Measurements from ENCODE around the gene ZFYVE28. TPM values are rescaled to one million over a fixed set of nuclear protein-coding genes. Genes with fewer than 3 reads are reported as not detected.

The ZFYVE28 gene
- total RNA-seq, 1 experiment from 2014 or later: 19.2 TPM

DNA sequence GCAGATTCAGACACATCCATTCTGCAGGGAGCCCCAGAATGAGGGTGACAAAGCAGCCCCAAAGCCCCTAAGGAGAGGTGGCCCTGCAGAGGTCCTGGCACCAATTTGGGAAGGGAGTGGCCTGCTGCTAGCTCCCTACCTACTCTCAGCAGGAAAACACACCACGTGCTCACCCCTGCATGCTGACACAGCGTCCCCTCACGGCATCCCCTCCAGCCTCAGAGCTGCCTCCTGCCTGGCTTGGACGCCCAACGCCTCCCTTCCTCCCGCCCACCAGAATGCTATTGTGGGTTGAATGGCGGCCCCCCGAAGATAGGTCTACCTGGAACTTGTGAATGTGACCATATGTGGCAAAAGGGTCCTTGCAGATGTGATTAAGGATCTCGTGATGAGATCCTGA, 28.8 kb downstream of the ZFYVE28 start (continued):
- TF ChIP-seq, protein P1, sequence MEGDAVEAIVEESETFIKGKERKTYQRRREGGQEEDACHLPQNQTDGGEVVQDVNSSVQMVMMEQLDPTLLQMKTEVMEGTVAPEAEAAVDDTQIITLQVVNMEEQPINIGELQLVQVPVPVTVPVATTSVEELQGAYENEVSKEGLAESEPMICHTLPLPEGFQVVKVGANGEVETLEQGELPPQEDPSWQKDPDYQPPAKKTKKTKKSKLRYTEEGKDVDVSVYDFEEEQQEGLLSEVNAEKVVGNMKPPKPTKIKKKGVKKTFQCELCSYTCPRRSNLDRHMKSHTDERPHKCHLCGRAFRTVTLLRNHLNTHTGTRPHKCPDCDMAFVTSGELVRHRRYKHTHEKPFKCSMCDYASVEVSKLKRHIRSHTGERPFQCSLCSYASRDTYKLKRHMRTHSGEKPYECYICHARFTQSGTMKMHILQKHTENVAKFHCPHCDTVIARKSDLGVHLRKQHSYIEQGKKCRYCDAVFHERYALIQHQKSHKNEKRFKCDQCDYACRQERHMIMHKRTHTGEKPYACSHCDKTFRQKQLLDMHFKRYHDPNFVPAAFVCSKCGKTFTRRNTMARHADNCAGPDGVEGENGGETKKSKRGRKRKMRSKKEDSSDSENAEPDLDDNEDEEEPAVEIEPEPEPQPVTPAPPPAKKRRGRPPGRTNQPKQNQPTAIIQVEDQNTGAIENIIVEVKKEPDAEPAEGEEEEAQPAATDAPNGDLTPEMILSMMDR (IDR thresholded peaks at IDR 0.05 in 2 of 3, conservative IDR thresholded peaks at IDR 0.05 in 1 of 3; ENCODE audit: borderline replicate concordance in 1 of 3, insufficient read depth in 1 of 3, low read depth in 2 of 3, low read length in 2 of 3): no peak
- TF ChIP-seq YY1 (IDR thresholded peaks at IDR 0.05; ENCODE audit: extremely low read depth, insufficient replicate concordance, low read depth, low read length): no peak
- TF ChIP-seq CEBPB (IDR thresholded peaks at IDR 0.05; ENCODE audit: low read depth): no peak

DNA sequence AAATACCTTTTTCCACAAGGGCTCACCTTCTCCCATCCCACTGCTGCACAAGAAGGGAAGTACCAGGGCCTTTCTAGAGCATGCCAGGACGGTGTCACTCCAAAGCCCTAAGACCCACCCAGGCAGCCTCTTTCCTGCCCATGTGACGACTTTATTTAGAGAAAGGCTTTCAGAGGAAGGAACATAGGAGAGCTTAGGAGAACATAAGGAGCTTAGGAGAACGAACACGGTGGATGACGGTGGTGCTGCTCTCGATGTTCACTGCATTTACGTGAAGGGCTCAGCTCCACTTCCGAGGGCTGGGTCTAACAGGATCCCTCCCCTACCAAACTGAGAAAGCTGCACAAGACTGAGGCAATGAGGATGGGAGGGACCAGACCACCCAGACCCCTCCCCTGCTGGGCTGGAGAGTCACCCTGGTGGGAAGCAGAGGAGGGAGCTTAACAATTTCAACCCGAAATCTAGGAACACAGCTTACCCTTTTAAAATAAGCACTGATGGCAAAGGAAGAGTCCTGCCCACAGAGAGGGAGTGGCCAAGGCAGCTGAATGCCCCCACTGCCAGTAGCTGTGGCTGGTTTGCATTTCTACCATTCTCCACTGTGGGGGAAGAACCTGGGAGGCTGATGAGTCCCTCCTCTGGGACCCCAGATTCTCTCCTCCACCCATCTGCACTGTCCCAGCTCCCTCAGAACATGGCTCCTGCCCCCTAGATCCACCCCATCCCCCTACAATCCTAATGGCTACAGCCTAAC, 29.8 kb downstream of the ZFYVE28 start:
- Histone ChIP-seq H3K36me3 (ENCODE audit: control insufficient read depth in 1 of 2, insufficient read depth in 2 of 2, low read length in 2 of 2) (no peaks in the 10 kb centered on the region), H4K20me1 (ENCODE audit: insufficient read depth) (no peaks in the 10 kb centered on the region), H2AFZ (ENCODE audit: low read depth, low read length, poor library complexity, severe bottlenecking) (no peak overlapping the region), H3K9me3 (ENCODE audit: control insufficient read depth in 1 of 2, insufficient read depth in 1 of 2, low read depth in 1 of 2, low read length in 2 of 2) (no peaks in the 10 kb centered on the region), H3K9me2 (ENCODE audit: insufficient read depth) (no peaks in the 10 kb centered on the region), H3K9ac (ENCODE audit: low read length) (no peak overlapping the region), H3K4me2 (ENCODE audit: low read length) (no peak overlapping the region), H3K4me1 (ENCODE audit: control insufficient read depth in 1 of 2, insufficient read depth in 2 of 2, low read length in 2 of 2) (no peaks in the 10 kb centered on the region), H3K27ac (ENCODE audit: low read depth, low read length) (no peak overlapping the region), H3K79me2 (ENCODE audit: insufficient read depth, low read length) (no peaks in the 10 kb centered on the region), H3K4me3 (replicated peaks in 1 of 2; ENCODE audit: low read depth in 1 of 2, low read length in 2 of 2) (no peak overlapping the region), H3K27me3 (ENCODE audit: insufficient read depth, low read length) (no peaks in the 10 kb centered on the region)
- intact Hi-C loops (cut with micrococcal nuclease): no loop called here
- CTCF ChIA-PET: interaction anchor here (1.5 kb wide), 1 partner anchor 53 kb away, joined by 4 read pairs; no protein-coding TSS in a partner anchor
- 0 out of 2 replicates have a peak, but pooled peaks have one; percentile 38 for ATAC-seq
- POLR2A ChIA-PET: no interaction called here
- RAD21 ChIA-PET (ENCODE audit: low non-redundant PET in 1 of 2, low total read pairs in 2 of 2, uncharacterized antibody in 2 of 2, unreplicated experiment in 2 of 2): no interaction called here
- BruUV-seq (replicated peaks): no TSS peak
- DNase-seq (ENCODE audit: low read depth, low spot score): no peak
- TF ChIP-seq, protein P2, sequence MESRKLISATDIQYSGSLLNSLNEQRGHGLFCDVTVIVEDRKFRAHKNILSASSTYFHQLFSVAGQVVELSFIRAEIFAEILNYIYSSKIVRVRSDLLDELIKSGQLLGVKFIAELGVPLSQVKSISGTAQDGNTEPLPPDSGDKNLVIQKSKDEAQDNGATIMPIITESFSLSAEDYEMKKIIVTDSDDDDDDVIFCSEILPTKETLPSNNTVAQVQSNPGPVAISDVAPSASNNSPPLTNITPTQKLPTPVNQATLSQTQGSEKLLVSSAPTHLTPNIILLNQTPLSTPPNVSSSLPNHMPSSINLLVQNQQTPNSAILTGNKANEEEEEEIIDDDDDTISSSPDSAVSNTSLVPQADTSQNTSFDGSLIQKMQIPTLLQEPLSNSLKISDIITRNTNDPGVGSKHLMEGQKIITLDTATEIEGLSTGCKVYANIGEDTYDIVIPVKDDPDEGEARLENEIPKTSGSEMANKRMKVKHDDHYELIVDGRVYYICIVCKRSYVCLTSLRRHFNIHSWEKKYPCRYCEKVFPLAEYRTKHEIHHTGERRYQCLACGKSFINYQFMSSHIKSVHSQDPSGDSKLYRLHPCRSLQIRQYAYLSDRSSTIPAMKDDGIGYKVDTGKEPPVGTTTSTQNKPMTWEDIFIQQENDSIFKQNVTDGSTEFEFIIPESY (IDR thresholded peaks at IDR 0.05; ENCODE audit: extremely low read depth, insufficient replicate concordance, low read length): no peak
- TF ChIP-seq CBX3 (IDR thresholded peaks at IDR 0.05; ENCODE audit: low read depth) (no peak), POLR2AphosphoS5 (IDR thresholded peaks at IDR 0.05; ENCODE audit: low read depth, low read length) (no peak), POLR2A (IDR thresholded peaks at IDR 0.05; ENCODE audit: borderline replicate concordance, extremely low read depth, insufficient read depth, insufficient read length) (no peak), YY1 (IDR thresholded peaks at IDR 0.05; ENCODE audit: extremely low read depth, insufficient replicate concordance, low read depth, low read length) (no peak), SIN3A (IDR thresholded peaks at IDR 0.05; ENCODE audit: low read depth) (no peak), FOSL1 (IDR thresholded peaks at IDR 0.05; ENCODE audit: low read depth) (no peak), TCF7L2 (IDR thresholded peaks at IDR 0.05; ENCODE audit: borderline replicate concordance, extremely low read depth, insufficient read depth, insufficient read length) (no peak), EZH2 (IDR thresholded peaks at IDR 0.05) (no peak), SP1 (IDR thresholded peaks at IDR 0.05; ENCODE audit: low read depth) (no peak)
- TF ChIP-seq, protein P3, sequence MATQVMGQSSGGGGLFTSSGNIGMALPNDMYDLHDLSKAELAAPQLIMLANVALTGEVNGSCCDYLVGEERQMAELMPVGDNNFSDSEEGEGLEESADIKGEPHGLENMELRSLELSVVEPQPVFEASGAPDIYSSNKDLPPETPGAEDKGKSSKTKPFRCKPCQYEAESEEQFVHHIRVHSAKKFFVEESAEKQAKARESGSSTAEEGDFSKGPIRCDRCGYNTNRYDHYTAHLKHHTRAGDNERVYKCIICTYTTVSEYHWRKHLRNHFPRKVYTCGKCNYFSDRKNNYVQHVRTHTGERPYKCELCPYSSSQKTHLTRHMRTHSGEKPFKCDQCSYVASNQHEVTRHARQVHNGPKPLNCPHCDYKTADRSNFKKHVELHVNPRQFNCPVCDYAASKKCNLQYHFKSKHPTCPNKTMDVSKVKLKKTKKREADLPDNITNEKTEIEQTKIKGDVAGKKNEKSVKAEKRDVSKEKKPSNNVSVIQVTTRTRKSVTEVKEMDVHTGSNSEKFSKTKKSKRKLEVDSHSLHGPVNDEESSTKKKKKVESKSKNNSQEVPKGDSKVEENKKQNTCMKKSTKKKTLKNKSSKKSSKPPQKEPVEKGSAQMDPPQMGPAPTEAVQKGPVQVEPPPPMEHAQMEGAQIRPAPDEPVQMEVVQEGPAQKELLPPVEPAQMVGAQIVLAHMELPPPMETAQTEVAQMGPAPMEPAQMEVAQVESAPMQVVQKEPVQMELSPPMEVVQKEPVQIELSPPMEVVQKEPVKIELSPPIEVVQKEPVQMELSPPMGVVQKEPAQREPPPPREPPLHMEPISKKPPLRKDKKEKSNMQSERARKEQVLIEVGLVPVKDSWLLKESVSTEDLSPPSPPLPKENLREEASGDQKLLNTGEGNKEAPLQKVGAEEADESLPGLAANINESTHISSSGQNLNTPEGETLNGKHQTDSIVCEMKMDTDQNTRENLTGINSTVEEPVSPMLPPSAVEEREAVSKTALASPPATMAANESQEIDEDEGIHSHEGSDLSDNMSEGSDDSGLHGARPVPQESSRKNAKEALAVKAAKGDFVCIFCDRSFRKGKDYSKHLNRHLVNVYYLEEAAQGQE (IDR thresholded peaks at IDR 0.05; ENCODE audit: low read depth): no peak
- TF ChIP-seq, protein P4, sequence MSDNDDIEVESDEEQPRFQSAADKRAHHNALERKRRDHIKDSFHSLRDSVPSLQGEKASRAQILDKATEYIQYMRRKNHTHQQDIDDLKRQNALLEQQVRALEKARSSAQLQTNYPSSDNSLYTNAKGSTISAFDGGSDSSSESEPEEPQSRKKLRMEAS (IDR thresholded peaks at IDR 0.05): no peak

All from HCT116 (cell line).